Cardiac muscle cell (in vitro differentiated cells and primary cell): ENCODE data around the gene HSF2. TPM values are rescaled to one million over a fixed set of nuclear protein-coding genes. Genes with fewer than 3 reads are reported as not detected.

ENCODE experiments used
- DNase-seq, 2 donors: peaks; one replicate each; pipeline versions ENCODE4 v3.0.0 to v3.0.0-alpha.2; 2010 to 2017; ENCODE audit warnings: low read depth in 1 of 2, low spot score in 1 of 2
- H3K27ac ChIP-seq: fragments of 200-600 bp; sonication (generic); 2 replicates; pipeline ENCODE4 v1.5.1; 2016
- H3K27me3 ChIP-seq: fragments of 200-600 bp; sonication (generic); 2 replicates; pipeline ENCODE4 v1.6.0; 2016; ENCODE audit warnings: control low read depth
- H3K36me3 ChIP-seq: fragments of 200-600 bp; sonication (generic); 2 replicates; pipeline ENCODE4 v1.5.1; 2016; ENCODE audit warnings: control low read depth
- H3K4me1 ChIP-seq: fragments of 200-600 bp; sonication (generic); 2 replicates; pipeline ENCODE4 v1.8.1; 2017; ENCODE audit warnings: low read depth, mild to moderate bottlenecking, mixed run types
- H3K4me3 ChIP-seq: fragments of 200-600 bp; sonication (generic); 2 replicates; pipeline ENCODE4 v1.5.1; 2016; ENCODE audit warnings: mild to moderate bottlenecking
- H3K9me3 ChIP-seq: fragments of 200-600 bp; sonication (generic); 2 replicates; pipeline ENCODE4 v1.5.1; 2017; ENCODE audit warnings: low read depth, mild to moderate bottlenecking, control low read depth
- CTCF ChIP-seq: IDR thresholded peaks from 2 replicates; pipeline ENCODE4 v1.5.1; 2012; ENCODE audit warnings: low read depth, mild to moderate bottlenecking, low read length
- polyA plus RNA-seq: library from polyadenylated mRNA; unstranded; fragments of >200 nt; fragmentation: Nextera tagmentation; extraction: Ambion mirVana; gene quantifications from 2 replicates; pipeline ENCODE4 v1.2.1, GENCODE V29; 2016
- total RNA-seq: library from RNA; depleted of rRNA; stranded (reverse); fragments of >200 nt; gene quantifications from 2 replicates; pipeline ENCODE4 v1.2.3, GENCODE V29; 2016

Gene HSF2
- total RNA-seq (36.1 and 72.3 TPM in 2 replicates), polyA plus RNA-seq (42.0 and 74.6 TPM in 2 replicates)

GRCh38 chr6:122399348-122400120 is at the start of gene HSF2:
Gene HSF2 (plus strand): TSS chr6:122399652. CDS start chr6:122399738, 86 bp downstream.
- Histone ChIP-seq H3K36me3 (no peaks in the 10 kb centered on the region), H3K4me1 (peaks cover 17% of the 10 kb centered on the region), H3K4me3 (peak within 1 kb of the TSS; percentile 92), H3K27ac (peak within 1 kb of the TSS; percentile 96), H3K9me3 (no peaks in the 10 kb centered on the region), H3K27me3 (peaks cover 36% of the 10 kb centered on the region)
- DNase-seq: peak; percentile 97 to 100
- TF ChIP-seq CTCF: peak; percentile 12

- H3K36me3 ChIP-seq: no peaks in the 10 kb centered on the region
- H3K4me1 ChIP-seq: no peaks in the 10 kb centered on the region
- no peak for DNase-seq
- no peaks in the 10 kb centered on the region for H3K27me3 ChIP-seq
- H3K27ac ChIP-seq: no peak overlapping the region
- TF ChIP-seq CTCF: no peak
- no peaks in the 10 kb centered on the region for H3K9me3 ChIP-seq
- no peak overlapping the region for H3K4me3 ChIP-seq
These were observed 46.3 kb upstream of the HSF2 start for GRCh38 chr6:122352981-122353664.

GRCh38 chr6:122360809-122361208 is 38.6 kb upstream of the HSF2 start:
- no peaks in the 10 kb centered on the region for H3K4me1 ChIP-seq
- no peak overlapping the region for H3K4me3 ChIP-seq
- no peaks in the 10 kb centered on the region for H3K27me3 ChIP-seq
- DNase-seq: no peak
- TF ChIP-seq CTCF: no peak
- H3K36me3 ChIP-seq: no peaks in the 10 kb centered on the region
- no peak overlapping the region for H3K27ac ChIP-seq
- H3K9me3 ChIP-seq: no peaks in the 10 kb centered on the region

- Histone ChIP-seq H3K27ac (no peak overlapping the region), H3K9me3 (no peaks in the 10 kb centered on the region), H3K4me1 (no peaks in the 10 kb centered on the region), H3K36me3 (no peaks in the 10 kb centered on the region), H3K4me3 (no peak overlapping the region), H3K27me3 (no peaks in the 10 kb centered on the region)
- no peak for TF ChIP-seq CTCF
- no peak for DNase-seq
These were observed 38.0 kb upstream of the HSF2 start for GRCh38 chr6:122361314-122361979.

- Histone ChIP-seq H3K4me1 (no peaks in the 10 kb centered on the region), H3K27ac (no peak overlapping the region), H3K4me3 (no peak overlapping the region), H3K27me3 (no peaks in the 10 kb centered on the region), H3K9me3 (no peaks in the 10 kb centered on the region), H3K36me3 (no peaks in the 10 kb centered on the region)
- no peak for DNase-seq
- TF ChIP-seq CTCF: no peak
These were observed 35.5 kb upstream of the HSF2 start for GRCh38 chr6:122363769-122364483.
